GM19239 (cell line): ENCODE results near the gene PPWD1.
"Not testable (repeated sequence)": the region's sequence is repeated elsewhere in the genome, so short reads cannot be mapped to it uniquely, and the experiment has no call there.

ENCODE experiments used
- DNase-seq: peaks from one replicate; pipeline ENCODE4 v3.0.0; 2011; ENCODE audit warnings: low spot score; ENCODE audit not compliant: insufficient read length
- FAIRE-seq: peaks from 2 replicates; lab custom pipeline; 2011; peaks lifted over from hg19 to GRCh38; lab: Jason Lieb, UNC

Gene PPWD1

GRCh38 chr5:65621961-65622360 is 58.9 kb downstream of the PPWD1 start:
- not testable (repeated sequence) for DNase-seq, FAIRE-seq

GRCh38 chr5:65623482-65623881 is 60.4 kb downstream of the PPWD1 start:
- DNase-seq (no peak), FAIRE-seq (no peak)

GRCh38 chr5:65624025-65624570 is 61.0 kb downstream of the PPWD1 start, which contains the start of gene TRIM23:
Gene TRIM23, minus strand, starts transcription at chr5:65624333. Its CDS starts 59 bp downstream, at chr5:65624274.
- peak; percentile 95 for FAIRE-seq
- DNase-seq, result peak; percentile 44

GRCh38 chr5:65624571-65625555 is 61.8 kb downstream of the PPWD1 start, which contains the start of the genes SHLD3 and TRAPPC13:
Gene SHLD3, plus strand, starts transcription at chr5:65625027. Its CDS starts 4,561 bp downstream, at chr5:65629588.
Gene TRAPPC13, plus strand, starts transcription at chr5:65625027. Its CDS starts 34 bp downstream, at chr5:65625061.
- DNase-seq (peak; percentile 22), FAIRE-seq (no peak)

- DNase-seq (no peak), FAIRE-seq (no peak)
These were observed 62.6 kb downstream of the PPWD1 start for GRCh38 chr5:65625743-65626142.

- DNase-seq (no peak), FAIRE-seq (no peak)
These were observed 67.9 kb downstream of the PPWD1 start for GRCh38 chr5:65630981-65631380.
